ENCODE measurements around the gene TRIM21. TPM values are rescaled to one million over a fixed set of nuclear protein-coding genes. Genes with fewer than 3 reads are reported as not detected.

Gene TRIM21
- polyA plus RNA-seq, 5 donors = 24.5 to 35.4 (median 27.9) TPM

Other genes with a start within 250 kb of the TRIM21 start
- gene OR52B4, start 25.3 kb downstream of the TRIM21 start, polyA plus RNA-seq (ENCODE audit: insufficient read depth in 1 of 5, insufficient read length in 5 of 5, low replicate concordance in 1 of 5) = under 1 TPM in 1 of 5 donors, not detected in 4; 0.13 TPM
- not detected for gene OR52K2, start 55.6 kb upstream of the TRIM21 start, polyA plus RNA-seq (ENCODE audit: insufficient read depth in 1 of 5, insufficient read length in 5 of 5, low replicate concordance in 1 of 5)
- under 1 TPM; 0.17 to 0.43 (median 0.41) TPM for gene OR52K1, start 88.9 kb upstream of the TRIM21 start, polyA plus RNA-seq (ENCODE audit: insufficient read depth in 1 of 5, insufficient read length in 5 of 5, low replicate concordance in 1 of 5)
- gene OR52M1, start 151.5 kb upstream of the TRIM21 start, polyA plus RNA-seq (ENCODE audit: insufficient read depth in 1 of 5, insufficient read length in 5 of 5, low replicate concordance in 1 of 5) = not detected
- gene OR52I2, start 188.0 kb upstream of the TRIM21 start, polyA plus RNA-seq (ENCODE audit: insufficient read depth in 1 of 5, insufficient read length in 5 of 5, low replicate concordance in 1 of 5) = under 1 TPM in 1 of 5 donors, not detected in 4; 0.06 TPM
- under 1 TPM; 0.04 to 0.12 (median 0.10) TPM for gene OR52I1, start 200.3 kb upstream of the TRIM21 start, polyA plus RNA-seq (ENCODE audit: insufficient read depth in 1 of 5, insufficient read length in 5 of 5, low replicate concordance in 1 of 5)
- gene TRIM68, start 214.5 kb upstream of the TRIM21 start, polyA plus RNA-seq (ENCODE audit: insufficient read depth in 1 of 5, insufficient read length in 5 of 5, low replicate concordance in 1 of 5) = 10 to 100 TPM; 15.9 to 22.1 (median 19.6) TPM
- gene OR51D1, start 243.8 kb upstream of the TRIM21 start, polyA plus RNA-seq (ENCODE audit: insufficient read depth in 1 of 5, insufficient read length in 5 of 5, low replicate concordance in 1 of 5) = not detected